Measurements from ENCODE around the gene ARID1B.
A peak's percentile ranks its signal among the peaks of the same experiment; 100 is the strongest.

The ARID1B gene

DNA sequence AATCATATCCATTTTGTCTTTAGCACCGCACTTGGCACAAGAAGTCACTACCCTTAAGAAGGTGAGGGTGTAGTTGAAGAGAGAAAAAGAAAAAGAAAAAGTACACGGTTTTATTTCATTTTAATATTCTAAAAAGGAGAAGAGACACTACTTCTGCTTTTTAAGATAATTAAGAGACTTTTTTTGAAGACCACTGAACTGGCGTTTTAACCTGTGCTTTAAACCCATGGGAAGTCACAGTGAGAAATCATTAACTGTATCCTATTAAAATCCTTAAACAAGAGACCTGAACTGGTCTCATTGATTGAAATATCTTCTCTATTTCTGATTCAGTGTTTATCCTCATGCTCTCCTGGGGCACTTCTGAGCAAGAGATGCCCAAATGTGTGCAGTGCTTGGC, 302.6 kb downstream of the ARID1B start (continued):
- no peak for TF ChIP-seq PRDM2 (tag by site-specific recombination; IDR thresholded peaks at IDR 0.05; ENCODE audit: borderline replicate concordance)

- Histone ChIP-seq H3K27ac (ENCODE audit: extremely low read depth, low read depth, low read length) (no peak overlapping the region), H3K4me3 (ENCODE audit: low read depth, low read length) (no peak overlapping the region), H3K4me1 (ENCODE audit: control insufficient read depth, insufficient read depth, low read length) (peaks cover 12% of the 10 kb centered on the region), H3K36me3 (ENCODE audit: control insufficient read depth in 2 of 2, insufficient read depth in 1 of 2, low read length in 2 of 2) (peaks cover 0 to 6% of the 10 kb centered on the region in 2 experiments; a peak in 1 of 3 replicates), H3K9me3 (ENCODE audit: control insufficient read depth, insufficient read depth, low read depth, low read length) (no peaks in the 10 kb centered on the region)
- POLR2A ChIA-PET, result no interaction called here
- CTCF ChIA-PET, result interaction anchor here (0.6 to 0.8 kb wide), 4 partner anchors 11 to 165 kb away, joined by 3 read pairs; no protein-coding TSS in a partner anchor
- TF ChIP-seq, protein P1, sequence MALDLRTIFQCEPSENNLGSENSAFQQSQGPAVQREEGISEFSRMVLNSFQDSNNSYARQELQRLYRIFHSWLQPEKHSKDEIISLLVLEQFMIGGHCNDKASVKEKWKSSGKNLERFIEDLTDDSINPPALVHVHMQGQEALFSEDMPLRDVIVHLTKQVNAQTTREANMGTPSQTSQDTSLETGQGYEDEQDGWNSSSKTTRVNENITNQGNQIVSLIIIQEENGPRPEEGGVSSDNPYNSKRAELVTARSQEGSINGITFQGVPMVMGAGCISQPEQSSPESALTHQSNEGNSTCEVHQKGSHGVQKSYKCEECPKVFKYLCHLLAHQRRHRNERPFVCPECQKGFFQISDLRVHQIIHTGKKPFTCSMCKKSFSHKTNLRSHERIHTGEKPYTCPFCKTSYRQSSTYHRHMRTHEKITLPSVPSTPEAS (tag by site-specific recombination; IDR thresholded peaks at IDR 0.05), result no peak
- TF ChIP-seq ZNF423 (tag by site-specific recombination; IDR thresholded peaks at IDR 0.05) (no peak), KLF7 (tag by site-specific recombination; IDR thresholded peaks at IDR 0.05; ENCODE audit: borderline replicate concordance) (no peak), REST (tag by site-specific recombination; IDR thresholded peaks at IDR 0.05) (no peak), MZF1 (tag by site-specific recombination; IDR thresholded peaks at IDR 0.05; ENCODE audit: borderline replicate concordance) (no peak), HOXA7 (CRISPR knock-in tag; IDR thresholded peaks at IDR 0.05; ENCODE audit: borderline replicate concordance) (no peak), ZFP37 (tag by site-specific recombination; IDR thresholded peaks at IDR 0.05) (no peak), ATF2 (tag by site-specific recombination; IDR thresholded peaks at IDR 0.05; ENCODE audit: low read depth) (peak; percentile 46), FEZF1 (tag by site-specific recombination; IDR thresholded peaks at IDR 0.05) (peak; percentile 35; the same call in 1 of the 2 replicates), ZNF324 (tag by site-specific recombination; IDR thresholded peaks at IDR 0.05) (no peak), ZNF76 (tag by site-specific recombination; IDR thresholded peaks at IDR 0.05; ENCODE audit: borderline replicate concordance, low read depth) (no peak), ZFHX2 (tag by site-specific recombination; conservative IDR thresholded peaks at IDR 0.05) (no peak), ZSCAN16 (tag by site-specific recombination; IDR thresholded peaks at IDR 0.05) (no peak), ZNF701 (tag by site-specific recombination; IDR thresholded peaks at IDR 0.05) (no peak), ZNF623 (tag by site-specific recombination; IDR thresholded peaks at IDR 0.05) (no peak), ZNF510 (tag by site-specific recombination; IDR thresholded peaks at IDR 0.05; ENCODE audit: insufficient replicate concordance) (no peak), ZNF266 (tag by site-specific recombination; IDR thresholded peaks at IDR 0.05; ENCODE audit: low read depth) (no peak), ZEB2 (tag by site-specific recombination; IDR thresholded peaks at IDR 0.05) (0 out of 2 replicates have a peak, but pooled peaks have one; percentile 51), IKZF3 (tag by site-specific recombination; IDR thresholded peaks at IDR 0.05) (0 out of 2 replicates have a peak, but pooled peaks have one; percentile 49), ZNF501 (tag by site-specific recombination; IDR thresholded peaks at IDR 0.05) (0 out of 2 replicates have a peak, but pooled peaks have one; percentile 16)
- TF ChIP-seq, protein P2, sequence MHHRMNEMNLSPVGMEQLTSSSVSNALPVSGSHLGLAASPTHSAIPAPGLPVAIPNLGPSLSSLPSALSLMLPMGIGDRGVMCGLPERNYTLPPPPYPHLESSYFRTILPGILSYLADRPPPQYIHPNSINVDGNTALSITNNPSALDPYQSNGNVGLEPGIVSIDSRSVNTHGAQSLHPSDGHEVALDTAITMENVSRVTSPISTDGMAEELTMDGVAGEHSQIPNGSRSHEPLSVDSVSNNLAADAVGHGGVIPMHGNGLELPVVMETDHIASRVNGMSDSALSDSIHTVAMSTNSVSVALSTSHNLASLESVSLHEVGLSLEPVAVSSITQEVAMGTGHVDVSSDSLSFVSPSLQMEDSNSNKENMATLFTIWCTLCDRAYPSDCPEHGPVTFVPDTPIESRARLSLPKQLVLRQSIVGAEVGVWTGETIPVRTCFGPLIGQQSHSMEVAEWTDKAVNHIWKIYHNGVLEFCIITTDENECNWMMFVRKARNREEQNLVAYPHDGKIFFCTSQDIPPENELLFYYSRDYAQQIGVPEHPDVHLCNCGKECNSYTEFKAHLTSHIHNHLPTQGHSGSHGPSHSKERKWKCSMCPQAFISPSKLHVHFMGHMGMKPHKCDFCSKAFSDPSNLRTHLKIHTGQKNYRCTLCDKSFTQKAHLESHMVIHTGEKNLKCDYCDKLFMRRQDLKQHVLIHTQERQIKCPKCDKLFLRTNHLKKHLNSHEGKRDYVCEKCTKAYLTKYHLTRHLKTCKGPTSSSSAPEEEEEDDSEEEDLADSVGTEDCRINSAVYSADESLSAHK (tag by site-specific recombination; IDR thresholded peaks at IDR 0.05), result peak; percentile 22; the same call in 1 of the 2 replicates
Measured at GRCh38 chr6:157080986-157081391, 303.8 kb downstream of the ARID1B start.

Data from HEK293 (cell line).